HG02884 (cell line): ENCODE measurements around the gene HPS1.
A peak's percentile ranks its signal among the peaks of the same experiment; 100 is the strongest.

Source experiments
- ATAC-seq: cut with Tn5 transposase; IDR thresholded peaks from one replicate; pipeline ENCODE4 v1.9.1; 2021; ENCODE audit warnings: mild to moderate bottlenecking, moderate library complexity; ENCODE audit not compliant: unreplicated experiment

The HPS1 gene

GRCh38 chr10:98415731-98416119, 31.0 kb downstream of the HPS1 start:
- no peak for ATAC-seq

- peak; percentile 45 for ATAC-seq
These were observed 31.6 kb downstream of the HPS1 start, which contains the start of gene PYROXD2 for GRCh38 chr10:98414932-98415730. Gene PYROXD2, minus strand, starts transcription at chr10:98415182. Its CDS starts 47 bp downstream, at chr10:98415135.

GRCh38 chr10:98414578-98414931, 32.2 kb downstream of the HPS1 start:
- no peak for ATAC-seq

- no peak for ATAC-seq
These were observed 35.0 kb downstream of the HPS1 start for GRCh38 chr10:98411768-98412167.

- ATAC-seq: no peak
These were observed 35.6 kb downstream of the HPS1 start for GRCh38 chr10:98411166-98411565.

- ATAC-seq: no peak
These were observed 36.0 kb downstream of the HPS1 start for GRCh38 chr10:98410759-98411158.

GRCh38 chr10:98410135-98410743, 36.5 kb downstream of the HPS1 start:
- no peak for ATAC-seq

- ATAC-seq: no peak
These were observed 37.9 kb downstream of the HPS1 start for GRCh38 chr10:98408799-98409198.

- ATAC-seq: no peak
These were observed 38.9 kb downstream of the HPS1 start for GRCh38 chr10:98407744-98408241.

GRCh38 chr10:98407017-98407743, 39.6 kb downstream of the HPS1 start:
- ATAC-seq: no peak

- no peak for ATAC-seq
These were observed 41.3 kb downstream of the HPS1 start for GRCh38 chr10:98405422-98405821.

- peak; percentile 65 for ATAC-seq
These were observed 42.0 kb downstream of the HPS1 start for GRCh38 chr10:98404571-98405359.

- ATAC-seq: peak; percentile 40
These were observed 42.8 kb downstream of the HPS1 start for GRCh38 chr10:98403812-98404504.

GRCh38 chr10:98402931-98403718, 43.6 kb downstream of the HPS1 start:
- ATAC-seq: no peak

GRCh38 chr10:98402478-98402877, 44.3 kb downstream of the HPS1 start:
- ATAC-seq: no peak

- no peak for ATAC-seq
These were observed 46.3 kb downstream of the HPS1 start for GRCh38 chr10:98400482-98400881.

GRCh38 chr10:98399784-98400183, 47.0 kb downstream of the HPS1 start:
- no peak for ATAC-seq

- no peak for ATAC-seq
These were observed 49.6 kb downstream of the HPS1 start for GRCh38 chr10:98397089-98397600.
